ENCODE data around the gene PAIP2.
"Not testable (repeated sequence)": the region's sequence is repeated elsewhere in the genome, so short reads cannot be mapped to it uniquely, and the experiment has no call there.

Gene PAIP2

DNA sequence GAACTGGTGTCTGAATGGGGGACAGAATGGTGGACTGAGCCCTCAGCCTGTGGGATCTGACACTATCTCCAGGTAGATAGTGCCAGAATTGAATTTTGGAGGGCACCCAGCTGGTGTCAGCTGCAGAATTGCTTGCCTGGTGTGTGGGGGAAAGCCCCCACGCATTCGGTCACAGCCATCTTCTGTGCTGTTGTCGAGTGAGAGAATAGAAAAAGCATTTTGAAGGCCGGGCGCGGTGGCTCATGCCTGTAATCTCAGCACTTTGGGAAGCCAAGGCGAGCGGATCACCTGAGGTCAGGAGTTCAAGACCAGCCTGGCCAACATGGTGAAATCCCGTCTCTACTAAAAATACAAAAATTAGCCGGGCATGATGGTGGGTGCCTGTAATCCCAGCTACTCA is 45.3 kb downstream of the PAIP2 start:
- H2BK15ac ChIP-seq (ENCODE audit: low read length); H3K27ac ChIP-seq (replicated peaks; ENCODE audit: low read length); H3K23ac ChIP-seq (ENCODE audit: low read depth, low read length, poor library complexity); H3K4me3 ChIP-seq (ENCODE audit: low read length in 2 of 2); H2BK120ac ChIP-seq (ENCODE audit: low read depth, low read length); H2BK5ac ChIP-seq (ENCODE audit: low read length); H3K4me1 ChIP-seq (ENCODE audit: control insufficient read depth in 2 of 2, insufficient read depth in 1 of 2, low read depth in 1 of 2, low read length in 2 of 2); H3K36me3 ChIP-seq (replicated peaks in 1 of 2; ENCODE audit: control insufficient read depth in 2 of 2, insufficient read depth in 2 of 2, low read length in 2 of 2); H2BK12ac ChIP-seq (ENCODE audit: low read length); DNase-seq (ENCODE audit: low spot score); H3K9me3 ChIP-seq (replicated peaks in 1 of 2; ENCODE audit: control insufficient read depth in 2 of 2, insufficient read depth in 1 of 2, low read depth in 1 of 2, low read length in 2 of 2); H2AFZ ChIP-seq (ENCODE audit: low read length); H3K18ac ChIP-seq (ENCODE audit: low read length); H4K91ac ChIP-seq (ENCODE audit: low read depth, low read length, poor library complexity); H3K9ac ChIP-seq (ENCODE audit: low read depth, low read length, poor library complexity); H3K4ac ChIP-seq (ENCODE audit: low read length); H3K4me2 ChIP-seq (ENCODE audit: insufficient read depth, low read length, poor library complexity, severe bottlenecking); H4K8ac ChIP-seq (ENCODE audit: low read depth, low read length); H3K79me1 ChIP-seq (ENCODE audit: low read depth, low read length); H3K14ac ChIP-seq (ENCODE audit: low read length); H2AK5ac ChIP-seq (ENCODE audit: low read depth, low read length): not testable (repeated sequence)
- H3K27me3 ChIP-seq (ENCODE audit: control insufficient read depth in 3 of 3, insufficient read depth in 3 of 3, low read depth in 1 of 3, low read length in 3 of 3) = peaks cover 0 to 29% (median 7%) of the 10 kb centered on the region in 3 experiments
- no CpG with 5 or more reads among the region's 10 CpGs for WGBS, 2 donors (ENCODE audit: extremely low coverage in 2 of 2, insufficient read length in 2 of 2, insufficient replicate concordance in 1 of 2)

DNA sequence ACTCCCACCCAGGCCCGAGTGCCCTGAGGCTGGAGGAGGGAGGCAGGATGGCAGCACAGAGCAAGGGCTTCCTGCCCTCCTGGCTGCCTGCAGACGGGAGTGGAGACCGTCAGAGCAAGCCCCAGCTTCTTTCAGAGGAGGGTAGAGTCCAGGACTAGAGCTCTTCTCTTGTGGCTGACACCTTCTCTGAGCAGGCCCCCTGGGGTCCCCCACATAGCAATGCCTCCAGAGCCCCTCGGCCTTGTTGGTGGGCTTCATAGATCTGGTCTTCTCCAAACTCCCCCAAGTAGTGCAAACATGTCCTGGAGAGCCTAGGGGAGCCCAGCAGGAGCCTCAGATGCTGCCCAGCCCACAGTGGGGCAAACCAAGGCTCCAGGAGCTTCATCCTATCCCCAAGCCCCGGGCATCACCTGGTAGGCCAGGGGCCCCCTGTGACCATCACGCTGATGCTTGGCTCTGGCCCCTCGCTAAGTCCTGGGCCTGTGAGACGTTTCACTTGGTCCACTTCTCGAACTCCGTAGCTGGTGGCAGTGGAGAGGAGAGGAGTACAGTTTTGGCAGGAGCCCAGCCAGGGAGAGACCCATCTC is 46.0 kb downstream of the PAIP2 start:
- H3K9me3 ChIP-seq (replicated peaks in 1 of 2; ENCODE audit: control insufficient read depth in 2 of 2, insufficient read depth in 1 of 2, low read depth in 1 of 2, low read length in 2 of 2) = peaks cover 0 to 3% of the 10 kb centered on the region in 2 donors
- WGBS, 2 donors (ENCODE audit: extremely low coverage in 2 of 2, insufficient read length in 2 of 2, insufficient replicate concordance in 1 of 2) = no CpG with 5 or more reads among the region's 10 CpGs
- no peak overlapping the region for H3K4me3 ChIP-seq (ENCODE audit: low read length in 2 of 2)

DNA sequence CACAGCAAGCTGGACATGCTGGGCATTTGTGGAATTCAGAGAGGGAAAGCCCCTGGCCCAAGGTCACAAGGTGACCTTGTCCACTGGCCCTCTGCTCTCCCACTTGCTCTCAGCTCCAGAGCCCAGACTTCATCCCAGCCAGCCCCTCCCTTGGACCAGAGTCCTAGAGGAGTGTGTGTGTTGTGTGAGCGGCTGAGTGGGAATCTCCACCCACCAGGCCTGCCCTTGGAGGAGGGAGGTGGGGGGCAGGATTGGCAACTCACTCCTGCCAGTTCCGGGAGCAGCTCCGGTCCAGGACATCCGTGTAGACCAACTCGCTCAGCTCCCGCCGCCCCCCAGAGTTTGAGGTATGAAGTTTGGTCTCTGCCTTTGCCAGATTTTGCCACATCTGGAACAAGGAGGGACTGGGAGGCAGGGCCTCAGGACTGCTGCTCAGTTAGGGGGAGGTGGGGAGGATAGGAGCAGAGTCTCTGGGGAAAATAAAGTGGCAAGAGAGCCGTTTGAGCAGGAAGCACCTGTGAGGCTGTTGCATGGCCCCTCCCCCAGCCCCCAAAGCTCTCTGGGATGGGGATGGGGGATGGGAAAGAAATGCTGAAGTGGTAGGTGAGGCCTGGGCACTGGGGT is 46.7 kb downstream of the PAIP2 start:
- Histone ChIP-seq H3K18ac (ENCODE audit: low read length) (no peak overlapping the region), H3K4me3 (ENCODE audit: low read length in 2 of 2) (no peak overlapping the region), H4K8ac (ENCODE audit: low read depth, low read length) (no peak overlapping the region), H2AFZ (ENCODE audit: low read length) (peak overlapping the region; percentile 76), H3K27me3 (ENCODE audit: control insufficient read depth in 3 of 3, insufficient read depth in 3 of 3, low read depth in 1 of 3, low read length in 3 of 3) (peaks cover 7 to 42% (median 20%) of the 10 kb centered on the region in 3 experiments), H4K91ac (ENCODE audit: low read depth, low read length, poor library complexity) (no peak overlapping the region), H3K9me3 (replicated peaks in 1 of 2; ENCODE audit: control insufficient read depth in 2 of 2, insufficient read depth in 1 of 2, low read depth in 1 of 2, low read length in 2 of 2) (peaks cover 0 to 9% of the 10 kb centered on the region in 2 donors), H3K27ac (replicated peaks; ENCODE audit: low read length) (no peak overlapping the region), H2BK5ac (ENCODE audit: low read length) (no peak overlapping the region), H2AK5ac (ENCODE audit: low read depth, low read length) (peak overlapping the region; percentile 34), H3K4me1 (ENCODE audit: control insufficient read depth in 2 of 2, insufficient read depth in 1 of 2, low read depth in 1 of 2, low read length in 2 of 2) (peaks cover 2 to 7% of the 10 kb centered on the region in 2 donors), H2BK12ac (ENCODE audit: low read length) (no peak overlapping the region), H3K4ac (ENCODE audit: low read length) (no peak overlapping the region), H2BK15ac (ENCODE audit: low read length) (no peak overlapping the region), H3K36me3 (replicated peaks in 1 of 2; ENCODE audit: control insufficient read depth in 2 of 2, insufficient read depth in 2 of 2, low read length in 2 of 2) (no peaks in the 10 kb centered on the region), H3K14ac (ENCODE audit: low read length) (no peak overlapping the region), H3K9ac (ENCODE audit: low read depth, low read length, poor library complexity) (no peak overlapping the region), H3K4me2 (ENCODE audit: insufficient read depth, low read length, poor library complexity, severe bottlenecking) (no peak overlapping the region), H3K23ac (ENCODE audit: low read depth, low read length, poor library complexity) (no peak overlapping the region), H2BK120ac (ENCODE audit: low read depth, low read length) (no peak overlapping the region), H3K79me1 (ENCODE audit: low read depth, low read length) (peaks cover 2% of the 10 kb centered on the region)
- WGBS, 2 donors (ENCODE audit: extremely low coverage in 2 of 2, insufficient read length in 2 of 2, insufficient replicate concordance in 1 of 2) = no CpG with 5 or more reads among the region's 8 CpGs
- no peak for DNase-seq (ENCODE audit: low spot score)

More for the DNA sequence above, 46.0 kb downstream of the PAIP2 start:
- Histone ChIP-seq H3K4me2 (ENCODE audit: insufficient read depth, low read length, poor library complexity, severe bottlenecking) (no peak overlapping the region), H2BK15ac (ENCODE audit: low read length) (no peak overlapping the region), H3K14ac (ENCODE audit: low read length) (no peak overlapping the region), H2BK12ac (ENCODE audit: low read length) (no peak overlapping the region), H3K36me3 (replicated peaks in 1 of 2; ENCODE audit: control insufficient read depth in 2 of 2, insufficient read depth in 2 of 2, low read length in 2 of 2) (no peaks in the 10 kb centered on the region), H2BK5ac (ENCODE audit: low read length) (no peak overlapping the region), H4K8ac (ENCODE audit: low read depth, low read length) (no peak overlapping the region), H2AK5ac (ENCODE audit: low read depth, low read length) (peak overlapping the region; percentile 34), H2BK120ac (ENCODE audit: low read depth, low read length) (no peak overlapping the region), H3K9ac (ENCODE audit: low read depth, low read length, poor library complexity) (no peak overlapping the region), H3K79me1 (ENCODE audit: low read depth, low read length) (peaks cover under 1% of the 10 kb centered on the region), H2AFZ (ENCODE audit: low read length) (no peak overlapping the region), H4K91ac (ENCODE audit: low read depth, low read length, poor library complexity) (no peak overlapping the region), H3K4ac (ENCODE audit: low read length) (no peak overlapping the region), H3K18ac (ENCODE audit: low read length) (peak overlapping the region; percentile 18), H3K27me3 (ENCODE audit: control insufficient read depth in 3 of 3, insufficient read depth in 3 of 3, low read depth in 1 of 3, low read length in 3 of 3) (peaks cover 1 to 36% (median 14%) of the 10 kb centered on the region in 3 experiments), H3K4me1 (ENCODE audit: control insufficient read depth in 2 of 2, insufficient read depth in 1 of 2, low read depth in 1 of 2, low read length in 2 of 2) (peaks cover 2 to 7% of the 10 kb centered on the region in 2 donors), H3K23ac (ENCODE audit: low read depth, low read length, poor library complexity) (no peak overlapping the region), H3K27ac (replicated peaks; ENCODE audit: low read length) (no peak overlapping the region)
- no peak for DNase-seq (ENCODE audit: low spot score)
